NCI-H446 treated with DMSO at 0.1 percent for 48 hours (cell line): Measurements from ENCODE around the gene TIMM22.
A peak's percentile ranks its signal among the peaks of the same experiment; 100 is the strongest.

Source experiments
- DNase-seq: peaks from one replicate; lab custom pipeline; 2025; lab: John Stamatoyannopoulos, UW

Gene TIMM22

DNA sequence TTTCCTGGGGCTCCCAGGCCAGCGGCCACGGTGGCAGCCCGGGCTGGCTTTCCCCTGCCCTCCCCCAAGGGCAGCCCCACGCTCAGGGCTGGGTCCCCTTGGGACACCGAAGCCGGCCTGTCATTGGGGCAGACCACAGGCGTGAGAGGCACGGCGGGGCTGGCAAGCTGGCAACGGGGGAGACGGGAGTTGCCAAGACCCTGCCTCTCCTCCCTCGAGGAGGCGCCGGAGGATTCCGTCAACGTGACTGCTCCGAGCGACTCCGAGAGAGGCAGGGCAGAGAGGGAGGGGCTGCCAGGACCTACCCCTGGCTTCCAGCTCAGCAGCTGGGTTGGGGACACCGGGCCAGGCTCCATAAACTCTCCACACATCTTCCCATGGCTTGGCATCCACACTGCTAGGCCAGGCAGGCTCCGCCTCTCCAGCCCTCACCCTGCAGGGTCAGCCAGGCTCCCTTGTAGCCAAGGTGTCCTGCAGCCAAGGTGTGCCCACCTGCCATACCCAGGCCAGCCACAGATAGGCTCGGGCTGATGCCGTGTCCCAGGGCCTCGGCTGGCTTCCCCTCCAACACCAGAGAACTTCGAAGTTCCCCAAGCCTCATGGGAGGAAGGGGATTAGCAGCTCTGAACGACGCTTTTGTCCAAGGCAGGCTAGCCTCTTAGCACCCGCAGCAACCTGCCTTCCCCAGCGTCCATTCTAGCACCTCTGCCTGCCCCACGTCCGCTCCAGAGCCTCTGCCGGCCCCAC is 25.5 kb downstream of the TIMM22 start:
- peak; percentile 7 for DNase-seq

DNA sequence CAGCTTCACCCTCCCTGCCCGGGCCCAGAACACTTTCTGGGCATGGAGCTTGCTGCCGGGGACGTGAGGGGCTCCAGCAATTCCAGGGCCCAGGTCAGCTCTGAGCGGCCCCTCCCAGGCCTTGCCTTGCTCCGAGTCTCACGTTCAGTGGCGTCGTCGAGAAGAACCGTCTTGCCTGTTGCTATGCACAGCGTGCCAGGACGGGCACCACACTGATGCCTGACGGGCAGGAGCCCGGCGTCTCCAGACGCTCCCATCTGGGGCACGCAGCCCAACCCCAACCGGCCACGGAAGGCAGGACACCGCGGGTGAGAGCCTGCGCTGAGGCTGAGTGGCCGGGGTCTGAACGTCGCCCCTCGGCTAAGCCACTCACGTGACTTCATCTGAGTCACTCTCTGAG is 27.1 kb downstream of the TIMM22 start:
- no peak for DNase-seq

DNA sequence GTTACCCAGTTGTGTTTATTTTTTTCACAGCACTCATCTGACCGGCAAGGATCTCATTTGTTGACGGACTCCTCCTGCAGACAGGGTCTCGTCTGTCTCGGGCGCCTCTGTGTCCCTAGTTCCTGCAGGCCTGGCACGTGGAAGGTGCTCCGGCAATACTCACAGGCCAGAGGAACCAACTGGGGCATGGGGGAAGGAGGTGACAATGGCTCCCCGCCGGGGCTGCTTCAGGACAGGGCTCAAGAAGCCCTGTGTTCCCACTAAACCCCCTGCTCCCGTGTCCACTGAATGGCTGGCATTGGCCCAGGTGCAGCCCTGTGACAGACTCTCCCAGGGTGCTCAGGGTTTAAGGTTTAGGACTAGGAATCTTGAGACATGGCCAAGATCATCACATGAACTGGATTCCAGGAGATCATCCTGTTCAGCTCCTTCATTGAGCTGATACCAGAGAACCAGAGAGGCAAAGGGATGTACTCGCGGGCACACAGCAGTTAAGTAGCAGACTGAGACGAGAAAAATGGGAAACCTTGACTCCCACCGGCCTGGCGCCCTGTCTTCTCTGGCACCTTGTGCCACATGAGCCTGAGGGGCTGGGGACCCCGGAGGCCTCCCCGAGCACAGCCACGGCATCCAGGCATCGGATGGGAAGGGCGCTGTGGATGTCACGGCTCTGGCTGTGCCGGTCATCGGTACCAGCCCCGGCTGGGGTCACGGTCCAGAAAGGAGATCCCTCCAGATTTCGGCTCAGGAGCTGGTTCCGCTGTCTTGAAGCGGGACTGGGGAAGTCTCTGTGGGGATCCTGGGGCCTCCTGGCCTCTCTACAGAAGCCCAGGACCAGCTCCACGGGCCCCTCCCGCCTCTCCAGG is 29.0 kb downstream of the TIMM22 start:
- no peak for DNase-seq

- no peak for DNase-seq
Measured at GRCh38 chr17:1026599-1026975, 29.7 kb downstream of the TIMM22 start.

DNA sequence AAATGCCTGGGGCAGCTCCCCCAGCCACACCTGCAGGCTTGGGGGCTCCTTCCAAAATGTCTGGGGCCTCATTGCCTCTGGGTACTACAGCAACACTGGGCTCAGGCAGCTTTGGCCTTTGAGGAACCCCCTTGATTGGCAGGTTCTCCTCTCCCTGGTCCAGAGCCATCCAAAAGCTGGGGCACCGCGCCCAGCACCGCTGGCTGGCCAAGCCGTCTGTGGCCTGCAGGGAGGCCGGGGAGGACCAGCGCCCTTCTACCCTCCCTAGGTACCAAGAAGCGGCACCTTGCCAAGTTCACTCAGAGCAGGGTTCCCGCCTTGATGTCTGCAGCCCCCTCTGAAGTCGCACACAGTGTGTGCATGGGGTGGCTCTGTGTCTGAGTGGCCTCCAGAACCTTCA is 30.1 kb downstream of the TIMM22 start:
- no peak for DNase-seq

- no peak for DNase-seq
Measured at GRCh38 chr17:1029196-1029921, 32.4 kb downstream of the TIMM22 start.

- no peak for DNase-seq
Measured at GRCh38 chr17:1029922-1030644, 33.2 kb downstream of the TIMM22 start.

- DNase-seq, result no peak
Measured at GRCh38 chr17:1030684-1031532, 34.0 kb downstream of the TIMM22 start.

GRCh38 chr17:1031711-1032110 is 34.8 kb downstream of the TIMM22 start:
- no peak for DNase-seq

DNA sequence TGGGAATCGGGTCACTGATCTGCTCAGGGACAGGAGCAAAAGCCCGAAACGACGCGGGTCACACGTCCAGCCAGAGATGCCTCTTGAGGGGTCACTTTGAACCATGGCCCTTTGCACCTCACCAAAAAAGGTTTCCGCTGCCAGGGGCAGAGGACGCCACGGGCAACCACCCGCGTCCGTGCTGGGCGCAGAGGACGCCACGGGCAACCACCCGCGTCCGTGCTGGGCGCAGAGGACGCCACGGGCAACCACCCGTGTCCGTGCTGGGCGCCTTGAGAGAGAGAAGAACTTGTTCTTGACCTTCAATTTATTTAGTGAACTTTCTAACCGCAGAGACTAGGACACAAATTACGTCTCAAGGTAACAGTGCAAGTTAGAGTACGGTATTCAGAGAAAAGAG is 35.5 kb downstream of the TIMM22 start:
- DNase-seq, result no peak

DNA sequence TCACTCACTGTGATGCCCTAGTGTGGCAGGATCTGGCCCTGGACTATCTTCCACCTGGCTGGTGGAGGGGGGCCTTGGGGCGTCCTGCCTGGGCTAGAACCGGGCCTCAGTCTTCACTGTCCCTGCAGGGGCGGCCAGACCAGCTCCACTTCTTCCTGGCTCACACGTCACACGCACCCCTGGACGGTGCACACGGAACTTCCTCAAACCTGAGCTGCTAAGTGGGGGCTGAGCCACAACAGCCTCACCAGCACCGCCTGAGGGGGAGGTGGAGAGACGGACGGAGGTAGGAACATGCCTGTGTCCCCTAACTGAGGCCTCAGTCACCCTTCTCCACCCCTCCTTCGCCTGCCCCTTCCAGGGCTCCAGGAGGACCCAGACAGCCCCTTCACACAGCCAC is 36.6 kb downstream of the TIMM22 start:
- no peak for DNase-seq

- no peak for DNase-seq
Measured at GRCh38 chr17:1034652-1035210, 37.8 kb downstream of the TIMM22 start.

GRCh38 chr17:1035546-1036170 is 38.7 kb downstream of the TIMM22 start:
- no peak for DNase-seq

DNA sequence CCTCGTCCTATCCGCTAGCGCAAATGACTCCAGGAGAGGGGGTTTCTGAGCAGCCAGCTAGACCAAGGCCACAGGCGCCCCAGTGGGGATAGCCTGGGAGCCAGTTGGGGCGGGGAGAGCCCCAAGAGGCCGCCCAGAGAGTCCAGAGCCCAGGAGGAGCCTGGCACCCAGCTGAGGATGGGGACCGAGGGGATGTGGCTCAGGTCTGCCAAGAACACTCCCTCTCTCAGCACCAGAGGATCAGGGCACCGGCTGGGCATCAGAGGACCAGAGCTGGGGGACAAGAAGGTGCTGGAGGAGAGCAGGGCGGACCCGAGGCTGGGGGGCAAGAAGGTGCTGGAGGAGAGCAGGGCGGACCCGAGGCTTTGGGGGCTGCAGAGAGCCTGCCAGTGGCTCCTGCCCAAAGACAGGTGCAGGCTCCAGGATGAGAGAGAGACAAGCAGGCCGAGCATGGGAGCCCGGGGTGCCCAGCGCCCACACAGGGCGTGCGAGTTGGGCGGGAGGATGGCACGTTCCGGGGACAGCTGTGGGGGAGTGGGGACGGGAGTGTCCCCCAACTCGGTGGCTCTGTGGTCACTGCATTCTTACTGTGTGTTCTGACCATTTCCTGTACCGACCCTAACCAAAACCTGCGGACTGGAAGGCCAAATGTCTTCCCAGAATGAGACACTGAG is 39.4 kb downstream of the TIMM22 start:
- no peak for DNase-seq

- no peak for DNase-seq
Measured at GRCh38 chr17:1036845-1037237, 39.9 kb downstream of the TIMM22 start.

DNA sequence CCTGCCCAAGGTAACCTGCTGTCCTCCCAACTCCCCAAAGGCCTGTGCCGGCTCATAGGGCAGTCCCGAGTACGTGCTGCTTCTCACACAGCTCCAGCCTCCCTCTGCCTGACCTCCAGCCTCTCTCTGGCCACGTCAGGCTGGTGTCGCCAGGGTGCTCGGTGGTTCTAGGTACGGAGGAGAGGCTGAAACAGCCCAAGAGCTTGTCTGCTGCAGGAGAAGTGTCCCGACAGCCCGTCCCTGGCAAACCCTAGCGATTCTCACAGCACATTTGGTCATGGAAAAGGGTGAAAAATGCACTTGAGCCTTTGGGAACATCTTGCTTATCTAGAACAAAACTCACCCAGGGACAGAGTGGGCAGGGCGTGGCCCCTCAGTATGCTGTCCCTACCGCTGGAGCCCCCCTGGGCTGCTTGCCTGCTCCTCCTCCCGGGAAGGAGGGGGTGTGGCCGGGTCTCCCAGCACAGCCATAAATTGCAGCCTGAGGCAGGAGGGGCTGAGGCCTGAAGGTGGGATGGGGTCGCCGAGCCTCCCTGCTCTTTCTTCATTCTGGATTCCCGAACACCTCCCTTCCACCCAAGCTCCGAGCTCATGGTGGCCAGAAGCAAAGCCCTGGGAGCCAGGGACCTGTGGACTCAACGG is 40.4 kb downstream of the TIMM22 start:
- no peak for DNase-seq

GRCh38 chr17:1038459-1039122 is 41.7 kb downstream of the TIMM22 start:
- no peak for DNase-seq

DNA sequence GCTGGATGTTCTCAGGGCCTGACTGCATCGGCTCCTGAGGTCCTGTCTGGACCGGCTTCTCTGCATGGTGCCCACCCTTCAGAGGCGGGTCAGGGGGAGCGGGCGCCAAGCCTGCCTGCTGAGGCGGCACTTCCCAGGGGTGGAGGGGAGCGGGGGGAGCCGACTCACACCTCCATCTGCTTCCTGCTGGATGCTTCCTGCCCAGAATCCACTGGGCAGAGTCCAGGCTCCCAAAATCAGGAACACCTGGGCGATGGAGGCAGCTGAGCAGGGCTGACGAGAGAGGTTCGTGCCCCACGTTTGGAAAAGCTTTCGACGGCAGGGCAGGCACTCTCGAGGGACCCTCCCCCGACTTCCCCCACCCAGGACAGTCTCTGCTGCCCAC is 42.2 kb downstream of the TIMM22 start:
- DNase-seq, result no peak
